SU-DHL-6 (cell line): ENCODE data around the gene DNAH7.

Source experiments
- CTCF ChIP-seq: fragments of 200-600 bp; sonication (generic); IDR thresholded peaks from one replicate; pipeline ENCODE4 v1.5.1; 2017; ENCODE audit warnings: antibody characterized with exemption, mild to moderate bottlenecking, low read length, moderate library complexity; ENCODE audit not compliant: insufficient read depth, poor library complexity, severe bottlenecking
- EZH2phosphoT487 ChIP-seq: fragments of 200-600 bp; sonication (generic), shearing (Covaris generic); conservative IDR thresholded peaks from 2 replicates; pipeline ENCODE4 v1.6.1; 2018; ENCODE audit warnings: mild to moderate bottlenecking, antibody characterized with exemption, low read length, moderate library complexity, mixed read lengths

DNA sequence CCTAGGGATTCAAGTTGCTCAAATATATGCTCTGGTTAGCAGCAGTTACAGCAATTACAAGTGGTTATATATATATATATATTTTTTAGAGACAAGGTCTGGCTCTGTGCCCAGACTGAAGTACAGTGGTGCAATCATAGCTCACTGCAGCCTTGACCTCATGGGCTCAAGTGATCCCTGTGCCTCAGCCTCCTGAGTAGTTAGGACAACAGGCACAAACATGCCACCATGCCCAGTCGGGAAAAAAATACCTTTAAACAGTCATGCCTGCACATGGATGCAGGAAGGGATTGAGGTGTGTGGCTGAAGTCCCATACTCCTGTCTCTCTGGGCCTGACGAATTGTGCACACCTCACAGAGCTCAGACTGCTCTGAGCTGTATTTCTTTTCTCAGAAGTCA is 19.6 kb upstream of the DNAH7 start:
- TF ChIP-seq CTCF (no peak), EZH2phosphoT487 (no peak)
